ENCODE measurements around the gene FUCA2. TPM values are rescaled to one million over a fixed set of nuclear protein-coding genes. Genes with fewer than 3 reads are reported as not detected.

The FUCA2 gene
- total RNA-seq, 1 donor from 2014 or later, result 19.4 TPM

DNA sequence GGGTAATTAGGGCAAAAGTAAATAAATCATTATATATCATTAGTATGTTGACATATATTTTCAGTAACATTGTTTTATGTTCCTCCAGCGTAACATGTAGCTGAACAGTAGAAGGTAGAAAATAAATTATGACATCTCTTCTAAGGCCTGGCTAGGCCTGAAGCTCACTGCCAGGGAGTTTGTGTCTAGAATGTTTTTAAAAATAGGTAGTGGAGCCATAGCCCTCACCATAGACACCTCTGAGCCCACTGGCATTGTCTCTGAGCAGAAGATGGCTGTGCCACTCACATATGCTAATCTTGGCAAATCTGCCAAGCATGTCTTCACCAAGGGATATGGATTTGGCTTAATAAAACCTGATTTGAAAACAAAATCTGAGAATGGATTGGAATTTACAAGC is 21.3 kb downstream of the FUCA2 start:
- peaks cover 0 to 3% of the 10 kb centered on the region in 2 donors for H3K36me3 ChIP-seq
- H3K9me3 ChIP-seq, result no peaks in the 10 kb centered on the region
- TF ChIP-seq POLR2AphosphoS5 (IDR thresholded peaks at IDR 0.05; ENCODE audit: insufficient read depth in 1 of 2, low read depth in 1 of 2), result no peak
- TF ChIP-seq, protein P1, sequence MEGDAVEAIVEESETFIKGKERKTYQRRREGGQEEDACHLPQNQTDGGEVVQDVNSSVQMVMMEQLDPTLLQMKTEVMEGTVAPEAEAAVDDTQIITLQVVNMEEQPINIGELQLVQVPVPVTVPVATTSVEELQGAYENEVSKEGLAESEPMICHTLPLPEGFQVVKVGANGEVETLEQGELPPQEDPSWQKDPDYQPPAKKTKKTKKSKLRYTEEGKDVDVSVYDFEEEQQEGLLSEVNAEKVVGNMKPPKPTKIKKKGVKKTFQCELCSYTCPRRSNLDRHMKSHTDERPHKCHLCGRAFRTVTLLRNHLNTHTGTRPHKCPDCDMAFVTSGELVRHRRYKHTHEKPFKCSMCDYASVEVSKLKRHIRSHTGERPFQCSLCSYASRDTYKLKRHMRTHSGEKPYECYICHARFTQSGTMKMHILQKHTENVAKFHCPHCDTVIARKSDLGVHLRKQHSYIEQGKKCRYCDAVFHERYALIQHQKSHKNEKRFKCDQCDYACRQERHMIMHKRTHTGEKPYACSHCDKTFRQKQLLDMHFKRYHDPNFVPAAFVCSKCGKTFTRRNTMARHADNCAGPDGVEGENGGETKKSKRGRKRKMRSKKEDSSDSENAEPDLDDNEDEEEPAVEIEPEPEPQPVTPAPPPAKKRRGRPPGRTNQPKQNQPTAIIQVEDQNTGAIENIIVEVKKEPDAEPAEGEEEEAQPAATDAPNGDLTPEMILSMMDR (IDR thresholded peaks at IDR 0.05), result no peak
- no peak for TF ChIP-seq POLR2A (IDR thresholded peaks at IDR 0.05)
- no peak overlapping the region for H3K27ac ChIP-seq
- H3K4me3 ChIP-seq, result no peak overlapping the region
- no peaks in the 10 kb centered on the region for H3K27me3 ChIP-seq
- DNase-seq (ENCODE audit: extremely low spot score in 2 of 2), result no peak
- intact Hi-C loops (cut with DNase I), result no loop called here
- no peaks in the 10 kb centered on the region for H3K4me1 ChIP-seq

DNA sequence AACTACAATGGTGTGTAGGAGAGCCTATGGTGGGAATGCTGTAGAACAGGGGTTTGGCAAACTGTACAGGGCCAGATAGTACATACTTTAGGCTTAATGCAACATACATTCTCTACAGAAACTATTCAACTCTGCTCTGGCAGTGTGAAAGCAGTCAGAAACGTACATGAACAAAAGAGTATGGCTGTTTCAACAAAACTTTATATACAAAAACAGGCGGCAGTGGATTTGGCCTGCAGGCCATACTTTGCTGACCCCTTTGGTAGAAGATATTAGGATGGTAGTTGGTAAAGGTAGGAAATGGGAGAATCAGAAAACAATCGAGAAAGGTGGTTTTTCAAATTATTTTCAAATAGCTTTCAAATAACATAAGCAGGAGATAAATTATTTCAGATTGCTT is 24.8 kb downstream of the FUCA2 start:
- Histone ChIP-seq H3K4me3 (no peak overlapping the region), H3K27ac (no peak overlapping the region), H3K36me3 (no peaks in the 10 kb centered on the region), H3K27me3 (no peaks in the 10 kb centered on the region), H3K9me3 (no peaks in the 10 kb centered on the region), H3K4me1 (no peaks in the 10 kb centered on the region)
- no peak for DNase-seq (ENCODE audit: extremely low spot score in 2 of 2)
- no peak for TF ChIP-seq POLR2A (IDR thresholded peaks at IDR 0.05)
- intact Hi-C loops (cut with DNase I), result no loop called here

DNA sequence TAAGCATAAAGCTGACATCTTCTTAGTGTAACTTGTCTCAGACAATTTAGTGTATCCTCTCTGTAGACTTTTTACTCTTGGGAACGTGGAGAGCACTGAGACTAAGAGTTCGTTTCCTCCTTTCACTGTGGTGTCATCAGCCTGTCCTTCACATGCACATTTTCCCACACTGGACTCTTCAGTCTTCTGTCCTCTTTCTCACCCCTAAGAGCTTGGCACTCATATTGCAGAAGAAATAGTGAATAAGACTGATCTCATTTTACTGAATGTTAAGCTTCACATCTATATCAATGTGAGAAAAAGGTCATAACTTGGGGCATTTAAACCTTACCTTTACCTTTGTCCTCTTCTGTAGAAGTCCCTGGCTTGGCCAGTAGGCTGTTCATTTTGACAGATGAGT is 25.6 kb downstream of the FUCA2 start:
- Histone ChIP-seq H3K27ac (no peak overlapping the region), H3K4me1 (no peaks in the 10 kb centered on the region), H3K9me3 (no peaks in the 10 kb centered on the region), H3K27me3 (no peaks in the 10 kb centered on the region), H3K4me3 (no peak overlapping the region), H3K36me3 (no peaks in the 10 kb centered on the region)
- DNase-seq (ENCODE audit: extremely low spot score in 2 of 2), result no peak
- intact Hi-C loops (cut with DNase I), result no loop called here
- TF ChIP-seq, protein P1 (IDR thresholded peaks at IDR 0.05), result no peak
- no peak for TF ChIP-seq POLR2A (IDR thresholded peaks at IDR 0.05)
- TF ChIP-seq POLR2AphosphoS5 (IDR thresholded peaks at IDR 0.05; ENCODE audit: insufficient read depth in 1 of 2, low read depth in 1 of 2), result no peak

DNA sequence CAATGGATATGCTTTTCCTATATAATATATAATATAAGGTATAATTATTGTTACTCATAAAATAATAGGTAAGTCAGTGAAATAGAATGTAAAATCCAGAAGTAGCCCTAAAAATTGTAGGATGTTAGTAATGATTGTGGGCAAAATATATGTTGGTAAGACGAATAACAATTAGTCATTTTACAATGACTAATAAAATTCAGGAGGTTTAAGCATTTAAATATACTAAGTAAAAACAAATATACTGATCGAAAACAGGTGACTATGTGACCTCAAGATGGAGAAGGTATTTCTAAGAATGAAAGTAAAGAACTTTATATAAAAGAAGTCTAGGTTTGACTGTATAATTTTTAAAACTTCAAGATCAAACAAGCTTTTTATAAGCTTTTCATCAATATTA is 28.9 kb downstream of the FUCA2 start:
- no peak overlapping the region for H3K27ac ChIP-seq
- H3K4me3 ChIP-seq, result no peak overlapping the region
- intact Hi-C loops (cut with DNase I), result no loop called here
- H3K9me3 ChIP-seq, result no peaks in the 10 kb centered on the region
- no peaks in the 10 kb centered on the region for H3K4me1 ChIP-seq
- no peaks in the 10 kb centered on the region for H3K27me3 ChIP-seq
- no peak for DNase-seq (ENCODE audit: extremely low spot score in 2 of 2)
- peaks cover 0 to 4% of the 10 kb centered on the region in 2 donors for H3K36me3 ChIP-seq
- TF ChIP-seq, protein P1 (IDR thresholded peaks at IDR 0.05), result no peak
- TF ChIP-seq POLR2AphosphoS5 (IDR thresholded peaks at IDR 0.05; ENCODE audit: insufficient read depth in 1 of 2, low read depth in 1 of 2) (no peak), POLR2A (IDR thresholded peaks at IDR 0.05) (no peak)

DNA sequence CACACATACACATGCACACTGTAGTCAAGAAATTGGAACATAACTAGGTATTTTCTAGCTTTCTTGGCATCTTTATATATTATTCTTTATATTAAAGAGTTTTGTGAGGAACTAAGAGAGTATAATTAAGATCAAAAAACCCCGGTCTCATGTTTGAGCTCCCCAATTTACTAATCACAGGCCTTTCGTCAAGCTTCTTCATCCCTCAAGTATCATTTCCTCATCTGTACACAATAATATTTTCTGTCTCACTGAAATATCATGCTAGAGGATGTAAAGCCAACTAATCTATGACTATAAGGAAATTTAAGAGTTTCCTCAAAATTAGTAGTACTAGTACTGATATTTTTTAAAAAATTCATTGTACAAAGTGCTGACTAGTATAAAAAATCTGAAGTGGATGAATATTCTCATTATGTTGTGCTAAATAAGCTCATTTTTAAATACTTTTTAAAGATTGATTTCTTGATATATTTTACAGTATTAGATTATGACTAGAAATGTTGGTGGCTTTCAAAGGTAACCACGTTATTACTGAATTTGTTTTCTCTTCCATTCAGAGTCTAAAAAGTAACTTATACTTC is 32.9 kb downstream of the FUCA2 start:
- no peaks in the 10 kb centered on the region for H3K4me1 ChIP-seq
- DNase-seq (ENCODE audit: extremely low spot score in 2 of 2), result no peak
- peaks cover 4 to 20% of the 10 kb centered on the region in 2 donors for H3K36me3 ChIP-seq
- H3K9me3 ChIP-seq, result no peaks in the 10 kb centered on the region
- no peak overlapping the region for H3K4me3 ChIP-seq
- no peak overlapping the region for H3K27ac ChIP-seq
- no peaks in the 10 kb centered on the region for H3K27me3 ChIP-seq
- intact Hi-C loops (cut with DNase I), result no loop called here
- TF ChIP-seq, protein P1 (IDR thresholded peaks at IDR 0.05), result no peak
- no peak for TF ChIP-seq POLR2AphosphoS5 (IDR thresholded peaks at IDR 0.05; ENCODE audit: insufficient read depth in 1 of 2, low read depth in 1 of 2)
- TF ChIP-seq POLR2A (IDR thresholded peaks at IDR 0.05), result no peak

All from vagina (tissue), 2 donors.